Stimulated activated CD4-positive, alpha-beta T cell treated with anti-CD3 and anti-CD28 coated beads, Interleukin-4, amount 100 ng/mL, for 1 hour (primary cell): Measurements from ENCODE around the gene KLK12.

Experiments used
- DNase-seq: peaks from one replicate; pipeline ENCODE4 v3.0.0-alpha.2; 2020

Gene KLK12

GRCh38 chr19:51034704-51035103, at the start of gene KLK12:
Gene KLK12, minus strand, starts transcription at chr19:51035002. Its CDS starts 381 bp downstream, at chr19:51034621.
- no peak for DNase-seq

- DNase-seq, result no peak
These were observed 49.7 kb upstream of the KLK12 start for GRCh38 chr19:51084505-51084904.

GRCh38 chr19:51083783-51084182, 49.0 kb upstream of the KLK12 start:
- DNase-seq, result no peak

GRCh38 chr19:51083181-51083580, 48.4 kb upstream of the KLK12 start:
- no peak for DNase-seq

- no peak for DNase-seq
These were observed 47.8 kb upstream of the KLK12 start, which contains the start of gene KLK14 for GRCh38 chr19:51082611-51083010. Gene KLK14, minus strand, starts transcription at chr19:51082887. Its CDS starts 273 bp downstream, at chr19:51082614.

GRCh38 chr19:51081476-51081875, 46.7 kb upstream of the KLK12 start:
- DNase-seq, result no peak

GRCh38 chr19:51079481-51080110, 44.8 kb upstream of the KLK12 start:
- no peak for DNase-seq

GRCh38 chr19:51078731-51079130, 43.9 kb upstream of the KLK12 start:
- no peak for DNase-seq

- DNase-seq, result no peak
These were observed 43.3 kb upstream of the KLK12 start for GRCh38 chr19:51078104-51078503.

- no peak for DNase-seq
These were observed 41.9 kb upstream of the KLK12 start for GRCh38 chr19:51076631-51077213.

GRCh38 chr19:51075998-51076397, 41.2 kb upstream of the KLK12 start:
- DNase-seq, result no peak

GRCh38 chr19:51071095-51071405, 36.2 kb upstream of the KLK12 start:
- DNase-seq, result no peak

GRCh38 chr19:51070334-51071094, 35.7 kb upstream of the KLK12 start:
- no peak for DNase-seq

GRCh38 chr19:51066393-51067186, 31.8 kb upstream of the KLK12 start:
- no peak for DNase-seq

GRCh38 chr19:51065221-51065960, 30.6 kb upstream of the KLK12 start:
- no peak for DNase-seq

GRCh38 chr19:51064534-51065220, 29.9 kb upstream of the KLK12 start, which contains the start of gene KLK13:
Gene KLK13, minus strand, starts transcription at chr19:51065092. Its CDS starts 25 bp downstream, at chr19:51065067.
- no peak for DNase-seq

- no peak for DNase-seq
These were observed 28.9 kb upstream of the KLK12 start for GRCh38 chr19:51063664-51064063.

- DNase-seq, result no peak
These were observed 26.2 kb upstream of the KLK12 start for GRCh38 chr19:51060973-51061372.

- DNase-seq, result no peak
These were observed 25.5 kb upstream of the KLK12 start for GRCh38 chr19:51060336-51060735.

- DNase-seq, result no peak
These were observed 24.9 kb upstream of the KLK12 start for GRCh38 chr19:51059715-51060114.

- no peak for DNase-seq
These were observed 21.1 kb upstream of the KLK12 start for GRCh38 chr19:51055866-51056265.

- no peak for DNase-seq
These were observed 12.2 kb upstream of the KLK12 start for GRCh38 chr19:51047031-51047335.
